ENCODE data around the gene C19orf44.

DNA sequence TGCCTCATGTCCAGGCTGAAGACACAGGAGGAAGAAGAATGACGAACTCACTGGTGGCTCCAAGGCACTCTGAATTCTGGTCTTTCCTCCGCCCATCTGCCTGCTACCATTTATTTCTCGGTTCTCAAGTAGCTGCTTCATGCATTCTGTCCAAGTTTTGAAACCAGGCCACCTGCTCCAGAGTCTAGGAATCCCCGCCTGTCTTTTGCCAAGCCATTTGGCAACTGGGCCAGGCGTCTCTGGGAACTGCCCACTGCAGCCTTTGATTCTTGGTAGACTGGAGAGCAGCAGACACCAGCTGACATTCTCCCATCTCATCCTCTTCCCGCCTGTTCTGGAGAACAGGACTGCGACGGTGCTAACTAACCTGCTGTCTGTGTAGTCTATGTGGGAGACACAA is 65.2 kb downstream of the C19orf44 start:
- TF ChIP-seq, protein P1, sequence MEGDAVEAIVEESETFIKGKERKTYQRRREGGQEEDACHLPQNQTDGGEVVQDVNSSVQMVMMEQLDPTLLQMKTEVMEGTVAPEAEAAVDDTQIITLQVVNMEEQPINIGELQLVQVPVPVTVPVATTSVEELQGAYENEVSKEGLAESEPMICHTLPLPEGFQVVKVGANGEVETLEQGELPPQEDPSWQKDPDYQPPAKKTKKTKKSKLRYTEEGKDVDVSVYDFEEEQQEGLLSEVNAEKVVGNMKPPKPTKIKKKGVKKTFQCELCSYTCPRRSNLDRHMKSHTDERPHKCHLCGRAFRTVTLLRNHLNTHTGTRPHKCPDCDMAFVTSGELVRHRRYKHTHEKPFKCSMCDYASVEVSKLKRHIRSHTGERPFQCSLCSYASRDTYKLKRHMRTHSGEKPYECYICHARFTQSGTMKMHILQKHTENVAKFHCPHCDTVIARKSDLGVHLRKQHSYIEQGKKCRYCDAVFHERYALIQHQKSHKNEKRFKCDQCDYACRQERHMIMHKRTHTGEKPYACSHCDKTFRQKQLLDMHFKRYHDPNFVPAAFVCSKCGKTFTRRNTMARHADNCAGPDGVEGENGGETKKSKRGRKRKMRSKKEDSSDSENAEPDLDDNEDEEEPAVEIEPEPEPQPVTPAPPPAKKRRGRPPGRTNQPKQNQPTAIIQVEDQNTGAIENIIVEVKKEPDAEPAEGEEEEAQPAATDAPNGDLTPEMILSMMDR (IDR thresholded peaks at IDR 0.05; ENCODE audit: low read depth, low read length, poor library complexity, severe bottlenecking): no peak
- no peak for TF ChIP-seq EZH2phosphoT487 (IDR thresholded peaks at IDR 0.05; ENCODE audit: borderline replicate concordance, low read length)

All from DOHH2 (cell line).